ENCODE measurements around the gene FHDC1.

FHDC1 gene

DNA sequence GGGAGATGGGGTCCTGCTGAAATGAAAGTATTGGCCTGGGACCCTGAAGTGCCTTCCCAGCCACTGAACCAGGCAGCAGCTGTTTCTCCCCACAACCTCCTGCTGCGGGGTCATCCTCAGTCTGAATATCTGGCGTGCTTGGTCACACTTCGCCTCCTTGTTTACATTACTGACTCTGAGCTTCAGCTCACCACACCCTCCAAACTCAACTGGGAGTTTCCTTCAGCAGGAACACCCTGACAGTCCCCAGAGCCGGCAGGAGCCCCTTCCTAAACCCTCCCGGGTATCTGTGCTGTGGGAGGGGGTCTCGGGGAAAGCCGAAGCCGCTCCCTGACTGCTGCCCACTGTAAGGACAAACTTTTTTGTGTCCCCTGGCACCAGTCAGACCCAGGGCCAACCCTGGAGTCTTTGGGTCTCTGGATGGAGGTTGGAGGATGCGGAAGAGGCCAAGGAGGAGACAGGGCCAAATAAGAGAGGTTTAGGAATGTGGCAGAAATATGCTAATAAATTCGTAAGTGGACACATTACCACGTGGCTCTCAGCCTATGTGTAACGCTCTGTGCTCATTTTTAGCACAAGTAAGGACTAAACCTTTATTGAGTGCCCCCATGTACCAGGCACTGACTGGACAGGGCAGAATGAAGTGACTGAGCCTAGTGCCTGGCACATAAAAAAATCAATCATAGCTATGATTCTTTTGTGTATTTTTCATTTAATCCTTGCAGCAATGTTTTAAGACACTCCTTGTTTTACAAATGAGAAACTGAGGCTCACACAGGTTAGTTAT lies 20.7 kb downstream of the FHDC1 start:
- no peak overlapping the region for H3K4me3 ChIP-seq (ENCODE audit: low read depth, low read length)

GRCh38 chr4:152957437-152958171 lies 21.5 kb downstream of the FHDC1 start:
- H3K4me3 ChIP-seq (ENCODE audit: low read depth, low read length): no peak overlapping the region
- no peak for TF ChIP-seq CTCF (IDR thresholded peaks at IDR 0.05; ENCODE audit: borderline replicate concordance, insufficient read depth, low read depth, low read length)

More for the DNA sequence above, 20.7 kb downstream of the FHDC1 start:
- TF ChIP-seq CTCF (IDR thresholded peaks at IDR 0.05; ENCODE audit: borderline replicate concordance, insufficient read depth, low read depth, low read length): no peak

DNA sequence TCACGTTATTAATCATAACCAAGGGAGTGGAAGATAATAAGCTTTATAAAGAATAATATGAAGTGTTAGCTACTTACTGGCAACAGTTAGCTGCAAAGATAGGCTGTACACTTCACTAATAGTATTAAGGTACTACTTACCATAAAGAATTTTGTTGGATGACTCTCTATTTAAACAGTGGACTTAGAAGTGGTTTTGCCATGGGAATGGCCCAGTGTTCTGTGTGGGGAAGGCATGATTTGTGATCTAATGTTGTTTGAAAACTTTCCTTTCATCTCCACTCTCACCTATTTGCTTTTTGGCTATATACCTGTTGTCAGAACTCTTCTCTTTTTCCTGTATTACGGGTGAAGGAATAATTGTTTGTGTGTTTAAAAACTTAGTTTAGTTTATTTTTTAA lies 23.0 kb downstream of the FHDC1 start:
- no peak overlapping the region for H3K4me3 ChIP-seq (ENCODE audit: low read depth, low read length)
- no peak for TF ChIP-seq CTCF (IDR thresholded peaks at IDR 0.05; ENCODE audit: borderline replicate concordance, insufficient read depth, low read depth, low read length)

- no peak for TF ChIP-seq CTCF (IDR thresholded peaks at IDR 0.05; ENCODE audit: borderline replicate concordance, insufficient read depth, low read depth, low read length)
- H3K4me3 ChIP-seq (ENCODE audit: low read depth, low read length): no peak overlapping the region
Measured at GRCh38 chr4:152960082-152960481, 24.0 kb downstream of the FHDC1 start.

- TF ChIP-seq CTCF (IDR thresholded peaks at IDR 0.05; ENCODE audit: borderline replicate concordance, insufficient read depth, low read depth, low read length): no peak
- no peak overlapping the region for H3K4me3 ChIP-seq (ENCODE audit: low read depth, low read length)
Measured at GRCh38 chr4:152961014-152961772, 25.1 kb downstream of the FHDC1 start.

DNA sequence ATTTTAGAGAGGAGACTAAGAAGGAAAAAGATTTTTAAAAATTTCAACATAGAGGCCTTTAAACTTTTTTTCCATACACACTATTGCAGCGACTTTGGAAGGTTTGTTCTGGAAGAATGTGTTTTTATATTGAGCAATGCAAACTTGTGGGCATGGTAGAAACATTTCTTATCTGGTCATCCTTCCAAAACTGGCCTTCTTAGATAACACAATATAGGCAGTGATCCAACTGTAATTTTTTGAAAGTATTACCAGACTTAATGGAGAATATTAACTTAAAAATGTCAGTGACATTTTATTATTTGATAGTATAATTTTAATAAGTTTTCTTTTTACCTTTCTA lies 25.6 kb downstream of the FHDC1 start:
- no peak for TF ChIP-seq CTCF (IDR thresholded peaks at IDR 0.05; ENCODE audit: borderline replicate concordance, insufficient read depth, low read depth, low read length)
- no peak overlapping the region for H3K4me3 ChIP-seq (ENCODE audit: low read depth, low read length)

Data from GM12875 (cell line).